Measurements from ENCODE around the gene GRPEL2.

GRPEL2 gene

DNA sequence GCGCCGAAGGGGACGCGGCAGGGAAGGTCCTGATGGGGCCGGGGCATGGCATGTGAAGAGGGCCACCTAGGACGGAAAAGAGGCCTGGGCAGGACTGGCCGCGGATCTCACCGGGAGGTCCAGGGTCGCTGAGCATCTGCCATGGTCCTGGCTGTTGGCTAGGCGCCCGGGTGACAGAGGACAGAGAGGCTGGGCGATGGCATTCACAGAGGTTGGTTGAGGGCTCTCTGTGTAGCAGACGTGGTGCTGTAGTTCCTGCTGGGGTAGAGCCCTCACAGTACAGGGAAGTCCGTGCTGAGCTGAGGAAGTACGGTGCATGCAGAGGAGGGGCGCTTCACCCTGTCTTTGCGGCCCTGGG lies 13.0 kb downstream of the GRPEL2 start:
- peak; percentile 26 for DNase-seq

DNA sequence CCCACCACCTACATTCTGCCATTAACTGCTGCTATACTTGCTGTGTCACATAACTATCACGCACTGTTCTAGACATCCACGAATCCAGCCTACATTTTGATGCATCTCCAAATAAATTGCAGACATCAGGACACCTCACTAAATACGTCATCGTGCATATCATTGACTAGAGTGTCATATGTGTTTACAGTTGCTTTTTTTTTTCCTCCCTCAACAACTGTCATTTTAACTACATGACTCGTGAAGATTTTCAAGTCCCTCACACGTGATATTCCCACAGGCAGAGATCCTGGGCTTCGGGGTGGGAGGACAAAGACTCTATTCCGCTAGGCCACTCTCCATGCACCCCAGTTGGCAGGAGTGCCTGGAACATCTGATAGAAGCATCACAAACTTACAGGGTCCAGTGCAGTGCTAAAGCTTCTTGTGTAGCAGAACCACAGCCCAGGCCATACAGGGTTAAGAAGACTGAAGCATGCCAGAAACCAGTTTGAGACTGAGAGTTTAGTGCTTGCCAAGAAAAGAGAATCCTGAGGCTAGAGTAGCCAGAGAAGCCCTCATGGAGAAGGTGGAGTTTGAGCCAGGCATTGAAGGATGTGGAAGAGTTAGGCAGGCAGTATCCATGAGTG lies 13.7 kb downstream of the GRPEL2 start:
- no peak for DNase-seq

DNA sequence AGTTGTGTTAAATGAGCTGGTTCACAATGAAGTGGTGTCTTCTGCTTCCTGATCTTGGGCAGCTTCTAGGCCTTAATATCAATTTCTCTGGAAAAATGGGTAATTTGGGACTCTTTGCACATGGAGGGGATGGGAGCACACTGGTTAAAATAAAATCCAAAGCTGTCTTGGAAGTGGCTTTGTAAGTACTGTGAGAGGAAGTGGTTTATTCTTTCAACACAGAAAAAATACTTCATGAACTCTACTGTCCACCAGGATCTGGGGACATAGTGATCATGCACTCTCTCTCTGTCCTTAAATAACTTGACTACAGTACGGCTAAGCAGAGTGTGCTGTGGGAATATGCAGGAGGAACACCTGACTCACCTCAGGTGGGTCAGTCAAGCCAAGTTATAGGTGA lies 15.0 kb downstream of the GRPEL2 start:
- no peak for DNase-seq

DNA sequence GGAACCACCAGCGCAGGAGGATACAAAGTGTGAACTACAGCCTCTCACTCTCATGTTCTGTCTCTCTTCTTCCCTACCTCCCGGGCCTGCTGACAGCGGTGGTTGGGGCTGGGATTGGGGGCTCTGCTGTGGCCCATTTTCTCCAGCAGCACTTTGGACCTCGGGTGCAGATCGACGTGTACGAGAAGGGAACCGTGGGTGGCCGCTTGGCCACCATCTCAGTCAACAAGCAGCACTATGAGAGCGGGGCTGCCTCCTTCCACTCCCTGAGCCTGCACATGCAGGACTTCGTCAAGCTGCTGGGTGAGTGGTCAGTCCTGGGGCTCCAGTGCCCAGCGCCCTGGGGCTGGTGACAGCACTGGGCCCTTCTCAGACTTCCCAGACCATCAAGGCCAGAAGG lies 17.2 kb downstream of the GRPEL2 start:
- no peak for DNase-seq

DNA sequence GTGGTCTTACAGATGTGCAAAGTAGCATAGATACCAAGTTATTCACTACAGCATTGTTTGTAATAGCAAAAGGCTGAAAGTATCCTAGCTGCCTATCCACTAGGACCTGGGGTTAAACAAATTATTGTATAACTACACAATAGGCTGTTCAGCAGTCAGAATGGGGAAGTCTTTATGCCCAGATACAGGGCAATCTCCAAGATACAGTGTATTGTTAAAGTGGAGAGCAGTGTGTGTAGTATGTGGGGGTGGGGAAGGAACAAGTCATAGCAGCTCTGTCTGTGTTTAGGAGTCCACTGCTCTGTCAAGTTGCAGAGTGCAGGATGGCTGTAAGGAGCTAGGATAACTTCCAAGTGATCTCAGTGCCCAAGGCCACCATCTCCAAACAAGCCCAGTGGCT lies 18.1 kb downstream of the GRPEL2 start:
- no peak for DNase-seq

DNA sequence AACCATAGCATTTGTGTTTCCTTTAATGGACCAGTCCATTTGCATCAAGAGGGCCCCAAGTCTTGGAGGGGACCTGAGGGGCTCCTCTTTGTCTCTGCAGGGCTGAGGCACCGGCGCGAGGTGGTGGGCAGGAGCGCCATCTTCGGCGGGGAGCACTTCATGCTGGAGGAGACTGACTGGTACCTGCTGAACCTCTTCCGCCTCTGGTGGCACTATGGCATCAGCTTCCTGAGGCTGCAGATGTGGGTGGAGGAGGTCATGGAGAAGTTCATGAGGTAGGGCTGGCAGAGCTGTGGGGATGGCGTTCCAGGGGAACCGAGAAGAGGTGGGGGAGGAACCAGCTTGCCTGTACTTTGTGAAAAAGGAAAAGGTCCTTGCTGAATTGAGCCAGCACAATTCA lies 18.6 kb downstream of the GRPEL2 start:
- DNase-seq = no peak

DNA sequence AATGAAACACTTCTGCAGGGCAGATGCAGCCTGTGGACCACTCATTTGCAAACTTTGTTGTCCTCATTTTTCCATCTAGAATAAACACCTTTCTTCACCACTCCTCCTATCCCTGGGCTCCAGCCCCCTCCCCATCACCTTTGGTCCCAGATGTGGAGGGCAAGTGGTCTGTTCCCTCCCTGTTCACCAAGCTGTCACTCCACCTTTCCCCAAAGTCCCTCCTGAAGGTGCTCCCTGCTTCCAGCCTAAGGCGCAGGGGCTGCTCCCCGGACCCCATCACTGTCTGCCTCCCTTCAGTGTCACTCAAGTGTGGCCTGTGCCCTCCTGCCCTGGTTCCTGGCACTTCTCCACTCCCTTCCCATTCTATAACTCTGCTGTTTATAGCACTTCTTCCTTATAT lies 19.4 kb downstream of the GRPEL2 start:
- no peak for DNase-seq

DNA sequence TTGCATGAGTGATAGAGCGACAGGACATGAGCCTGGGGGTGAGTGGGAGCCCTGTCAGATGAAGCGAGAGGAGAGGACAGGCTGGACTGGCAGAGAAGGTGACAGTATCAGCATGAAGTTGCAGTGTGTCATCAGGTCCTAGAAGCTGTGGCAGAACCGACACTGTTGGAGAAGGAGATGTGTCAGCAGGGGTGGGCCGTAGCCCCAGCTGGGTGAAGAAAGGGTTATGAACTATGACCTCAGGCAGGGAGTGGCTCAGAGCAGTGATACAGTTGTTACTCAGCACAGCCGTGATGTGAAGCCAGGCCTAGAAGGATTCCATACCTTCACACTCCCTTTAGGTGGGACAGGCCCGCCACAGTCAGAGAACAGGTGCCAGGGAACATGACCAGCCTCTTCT lies 20.1 kb downstream of the GRPEL2 start:
- no peak for DNase-seq

DNA sequence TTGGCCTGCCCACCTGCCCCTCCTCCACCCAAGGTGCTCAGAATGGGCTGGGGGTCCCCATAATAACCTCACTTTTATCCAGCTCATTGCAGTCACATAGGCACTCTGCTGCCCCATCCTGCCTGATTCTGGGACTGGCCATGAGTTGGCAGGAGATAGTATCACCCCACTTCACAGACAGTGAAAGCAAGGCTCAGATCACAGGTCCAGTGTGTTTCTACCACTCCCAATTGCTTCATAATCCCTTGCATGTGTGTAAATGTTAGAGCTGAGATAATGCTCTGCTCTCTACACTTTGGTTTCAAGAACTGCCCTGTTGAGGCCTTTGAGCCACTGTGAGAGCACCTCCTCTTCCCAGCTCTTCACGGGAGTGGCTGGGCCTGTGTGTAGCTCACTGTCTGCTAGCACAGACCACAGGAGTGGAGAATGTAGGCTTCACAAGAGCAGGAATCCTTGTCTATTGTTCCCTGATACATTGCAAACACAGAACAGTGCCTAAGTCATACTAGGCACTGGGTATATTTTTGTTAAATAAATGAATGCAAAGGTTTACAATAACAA lies 20.9 kb downstream of the GRPEL2 start:
- no peak for DNase-seq

DNA sequence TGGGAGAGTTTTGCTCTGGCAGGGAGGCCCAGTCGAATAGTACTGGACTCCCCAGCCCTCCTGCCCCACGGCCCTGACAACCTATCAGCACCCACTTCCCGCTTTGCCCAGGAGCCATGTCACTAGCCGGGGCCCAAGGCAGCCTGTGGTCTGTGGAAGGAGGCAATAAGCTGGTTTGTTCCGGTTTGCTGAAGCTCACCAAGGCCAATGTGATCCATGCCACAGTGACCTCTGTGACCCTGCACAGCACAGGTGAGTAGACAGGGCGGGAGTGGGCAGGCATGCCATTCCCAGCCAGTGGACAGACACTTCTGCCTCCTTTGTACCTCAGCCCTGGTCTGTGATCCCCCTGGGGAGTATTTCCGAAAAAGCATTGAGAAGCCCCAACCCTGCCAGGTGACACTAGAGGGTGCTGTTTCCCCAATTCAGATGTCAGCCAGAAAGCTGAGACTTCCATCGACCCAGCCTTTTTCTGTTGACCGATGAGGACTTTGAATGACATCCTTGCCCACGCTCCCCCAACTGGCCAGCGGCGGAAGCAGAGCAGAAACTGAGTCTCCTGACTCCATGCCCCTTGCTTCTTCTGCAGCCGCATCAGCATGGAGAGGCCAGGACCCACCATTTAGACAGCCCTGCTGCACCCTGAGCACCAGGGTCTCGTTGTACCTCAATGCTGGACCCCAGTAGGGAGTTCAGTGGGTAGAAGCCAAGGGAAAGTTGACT lies 22.1 kb downstream of the GRPEL2 start:
- DNase-seq = peak; percentile 50

DNA sequence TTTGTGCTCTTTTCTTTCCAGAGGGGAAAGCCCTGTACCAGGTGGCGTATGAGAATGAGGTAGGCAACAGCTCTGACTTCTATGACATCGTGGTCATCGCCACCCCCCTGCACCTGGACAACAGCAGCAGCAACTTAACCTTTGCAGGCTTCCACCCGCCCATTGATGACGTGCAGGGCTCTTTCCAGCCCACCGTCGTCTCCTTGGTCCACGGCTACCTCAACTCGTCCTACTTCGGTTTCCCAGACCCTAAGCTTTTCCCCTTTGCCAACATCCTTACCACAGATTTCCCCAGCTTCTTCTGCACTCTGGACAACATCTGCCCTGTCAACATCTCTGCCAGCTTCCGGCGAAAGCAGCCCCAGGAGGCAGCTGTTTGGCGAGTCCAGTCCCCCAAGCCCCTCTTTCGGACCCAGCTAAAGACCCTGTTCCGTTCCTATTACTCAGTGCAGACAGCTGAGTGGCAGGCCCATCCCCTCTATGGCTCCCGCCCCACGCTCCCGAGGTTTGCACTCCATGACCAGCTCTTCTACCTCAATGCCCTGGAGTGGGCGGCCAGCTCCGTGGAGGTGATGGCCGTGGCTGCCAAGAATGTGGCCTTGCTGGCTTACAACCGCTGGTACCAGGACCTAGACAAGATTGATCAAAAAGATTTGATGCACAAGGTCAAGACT lies 22.8 kb downstream of the GRPEL2 start:
- DNase-seq = no peak

DNA sequence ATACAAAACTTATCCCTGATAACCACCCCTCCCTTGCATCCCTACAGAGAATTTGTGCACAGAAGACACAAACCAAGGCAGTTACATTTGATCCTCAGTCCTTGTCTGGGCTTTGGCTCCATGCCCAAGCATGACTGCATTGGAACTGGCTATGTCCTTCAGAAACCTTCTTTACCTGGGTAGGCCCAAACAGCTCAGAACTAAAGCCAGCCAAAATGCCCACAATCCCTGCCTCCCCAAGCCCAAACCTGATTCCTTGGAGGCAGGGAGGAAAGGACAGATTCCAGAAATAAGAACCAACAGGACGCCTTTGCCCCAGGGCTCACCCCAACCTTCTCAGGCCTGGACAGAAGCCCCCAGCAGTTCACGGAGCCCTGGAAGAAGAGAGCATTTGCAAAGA lies 25.6 kb downstream of the GRPEL2 start:
- DNase-seq = no peak

DNA sequence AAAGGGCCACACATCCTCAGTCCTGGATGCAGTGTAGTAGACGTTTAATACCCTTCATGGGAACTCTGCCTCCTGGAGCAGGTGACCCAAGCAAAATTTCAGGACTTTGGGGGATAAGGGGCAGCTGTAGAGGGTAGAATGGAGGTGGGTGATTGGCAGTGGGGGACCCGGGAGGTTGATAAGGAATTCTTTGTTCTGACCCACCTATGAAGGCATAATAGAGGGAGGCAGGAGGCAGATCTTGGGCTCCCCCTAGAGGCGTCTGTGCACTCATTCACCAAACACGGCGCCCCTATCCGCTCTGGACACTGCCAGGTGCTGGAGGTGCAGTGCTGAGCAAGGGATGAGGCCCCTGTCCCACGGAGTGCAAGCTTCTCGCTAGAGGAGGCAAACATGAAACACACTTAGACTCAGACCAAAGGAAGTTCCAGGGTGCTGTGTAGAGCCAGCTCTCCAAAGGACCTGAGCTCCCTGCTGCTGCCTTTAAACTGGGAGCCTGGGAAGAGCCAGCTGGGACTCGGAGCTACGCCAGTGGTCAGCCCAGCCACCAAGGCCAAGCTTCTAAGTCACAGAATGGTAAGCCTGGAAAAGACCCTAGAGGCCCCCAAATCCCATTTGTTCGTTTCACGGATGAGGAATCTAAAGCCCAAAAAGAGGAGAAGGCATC lies 26.1 kb downstream of the GRPEL2 start:
- DNase-seq = peak; percentile 66

DNA sequence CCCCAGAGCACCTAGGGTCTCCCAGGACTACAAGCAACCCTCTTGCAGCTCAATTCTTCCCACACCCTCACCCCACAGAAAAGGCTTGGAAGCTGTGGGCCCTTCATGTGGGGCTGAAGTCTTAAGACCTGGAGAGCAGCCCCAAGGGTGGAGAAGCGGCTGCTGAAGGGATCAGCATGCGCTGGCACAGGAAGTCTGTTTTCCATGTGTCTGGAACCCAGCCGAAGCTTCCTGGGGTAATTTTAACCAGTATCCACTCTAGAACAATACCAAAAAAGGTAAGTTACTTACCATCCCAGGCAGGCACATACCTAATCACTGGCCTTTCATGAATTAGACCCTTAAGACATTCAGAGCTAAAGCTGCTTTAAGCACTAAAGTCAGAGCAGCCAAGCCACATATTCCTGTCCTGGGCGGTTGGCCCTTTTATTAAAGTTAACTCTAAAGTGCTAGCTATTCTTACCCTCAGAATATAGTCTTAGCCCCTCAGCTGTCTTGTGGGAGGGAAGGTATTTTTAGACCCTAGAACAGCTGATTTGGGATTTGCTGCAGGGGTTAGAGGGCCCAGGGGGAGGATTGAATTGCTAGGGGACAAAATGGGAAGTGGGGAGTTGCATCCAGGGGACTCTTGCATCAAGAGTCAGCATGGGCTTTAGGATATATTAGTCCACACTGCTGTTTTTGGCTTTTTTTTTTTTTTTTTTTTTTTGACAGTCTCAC lies 26.9 kb downstream of the GRPEL2 start:
- DNase-seq = no peak

DNA sequence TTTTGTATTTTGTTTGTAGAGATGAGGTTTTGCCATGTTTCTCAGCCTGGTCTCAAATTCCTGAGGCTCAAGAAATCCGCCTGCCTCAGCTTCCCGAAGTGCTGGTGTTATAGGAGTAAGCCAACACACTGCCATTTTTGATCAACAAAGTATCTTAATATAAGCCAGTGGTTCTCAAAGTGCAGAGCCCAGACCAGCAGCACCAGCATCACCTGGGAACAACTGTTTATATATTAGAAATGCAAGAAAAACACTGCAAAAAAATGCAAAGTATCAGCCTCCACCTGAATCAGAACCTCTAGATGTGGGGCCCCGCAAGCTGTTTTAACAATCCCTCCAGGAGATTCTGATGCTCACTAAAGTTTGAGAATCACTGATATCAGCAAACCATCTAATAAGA lies 27.6 kb downstream of the GRPEL2 start:
- DNase-seq = no peak

DNA sequence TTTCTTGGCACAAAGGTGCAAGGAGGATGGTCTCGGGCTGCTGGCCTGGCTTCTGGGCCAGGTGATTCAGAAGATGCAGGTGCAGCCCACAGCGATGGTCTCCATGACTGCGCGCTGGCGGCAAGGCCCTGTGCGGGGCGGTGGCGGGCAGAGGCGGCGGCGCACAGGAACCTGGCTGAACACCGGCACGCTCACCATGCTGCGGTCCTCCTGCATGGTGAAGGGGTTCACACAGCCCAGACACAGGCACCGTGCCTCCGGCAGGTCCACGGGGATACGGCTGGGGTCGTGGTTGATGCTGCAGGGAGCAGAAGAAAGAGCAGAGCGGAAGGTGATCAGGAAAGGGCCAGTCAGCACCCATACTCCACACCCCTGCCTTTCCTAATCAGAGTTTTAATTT lies 29.0 kb downstream of the GRPEL2 start:
- DNase-seq = no peak

DNA sequence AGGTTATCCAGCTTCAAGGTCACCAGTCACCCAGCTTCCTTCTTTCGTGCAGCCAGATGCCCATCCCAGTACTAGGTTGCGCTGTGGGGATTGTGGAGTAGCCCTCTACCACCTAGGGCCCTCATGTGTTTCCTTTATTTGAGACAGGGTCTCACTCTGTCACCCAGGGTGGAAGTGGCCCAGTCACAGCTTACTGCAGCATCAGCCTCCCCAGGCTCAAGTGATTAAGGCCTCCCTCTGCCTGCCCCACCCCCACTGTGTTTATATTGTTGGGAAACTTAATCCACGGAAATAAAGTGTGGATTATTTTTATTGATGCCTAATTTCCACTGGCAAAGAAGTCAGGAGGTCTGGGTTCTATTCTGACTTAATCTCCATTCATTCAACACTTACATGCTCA lies 29.5 kb downstream of the GRPEL2 start:
- no peak for DNase-seq

DNA sequence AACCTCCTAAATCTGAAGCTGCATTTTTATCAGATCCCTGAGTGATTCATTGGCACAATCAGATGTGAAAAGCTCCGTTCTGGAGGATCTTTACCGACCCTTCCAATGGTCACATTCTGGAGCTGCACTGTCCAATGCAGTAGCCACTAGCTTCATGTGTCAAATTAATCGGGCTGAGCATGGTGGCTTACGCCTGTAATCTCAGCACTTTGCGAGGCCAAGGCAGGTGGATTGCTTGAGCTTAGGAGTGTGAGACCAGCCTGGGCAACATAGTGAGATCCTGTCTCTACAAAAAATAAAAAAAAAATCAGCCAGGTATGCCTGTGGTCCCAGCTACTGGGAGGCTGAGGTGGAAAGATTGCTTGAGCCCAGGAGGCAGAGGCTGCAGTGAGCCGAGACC lies 30.1 kb downstream of the GRPEL2 start:
- DNase-seq = no peak

DNA sequence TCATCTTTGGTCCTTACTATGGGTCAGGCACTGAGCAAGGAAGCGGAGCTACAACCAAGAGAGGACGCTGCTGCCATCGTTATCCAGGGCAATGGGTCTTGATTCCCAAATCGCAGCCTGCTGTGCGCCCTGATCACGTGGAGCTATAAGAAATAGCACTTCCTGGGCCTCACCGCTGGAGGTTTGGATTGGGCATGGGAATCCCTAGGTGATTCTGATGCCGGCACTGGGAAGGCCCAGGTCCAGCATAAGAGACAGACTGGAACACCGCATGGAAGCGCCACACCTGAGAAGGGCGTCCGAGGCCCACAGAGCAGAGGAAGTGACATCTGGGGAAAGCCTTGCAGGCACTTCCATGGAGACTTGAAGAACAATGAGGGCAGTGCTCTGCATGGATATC lies 30.8 kb downstream of the GRPEL2 start:
- no peak for DNase-seq

DNA sequence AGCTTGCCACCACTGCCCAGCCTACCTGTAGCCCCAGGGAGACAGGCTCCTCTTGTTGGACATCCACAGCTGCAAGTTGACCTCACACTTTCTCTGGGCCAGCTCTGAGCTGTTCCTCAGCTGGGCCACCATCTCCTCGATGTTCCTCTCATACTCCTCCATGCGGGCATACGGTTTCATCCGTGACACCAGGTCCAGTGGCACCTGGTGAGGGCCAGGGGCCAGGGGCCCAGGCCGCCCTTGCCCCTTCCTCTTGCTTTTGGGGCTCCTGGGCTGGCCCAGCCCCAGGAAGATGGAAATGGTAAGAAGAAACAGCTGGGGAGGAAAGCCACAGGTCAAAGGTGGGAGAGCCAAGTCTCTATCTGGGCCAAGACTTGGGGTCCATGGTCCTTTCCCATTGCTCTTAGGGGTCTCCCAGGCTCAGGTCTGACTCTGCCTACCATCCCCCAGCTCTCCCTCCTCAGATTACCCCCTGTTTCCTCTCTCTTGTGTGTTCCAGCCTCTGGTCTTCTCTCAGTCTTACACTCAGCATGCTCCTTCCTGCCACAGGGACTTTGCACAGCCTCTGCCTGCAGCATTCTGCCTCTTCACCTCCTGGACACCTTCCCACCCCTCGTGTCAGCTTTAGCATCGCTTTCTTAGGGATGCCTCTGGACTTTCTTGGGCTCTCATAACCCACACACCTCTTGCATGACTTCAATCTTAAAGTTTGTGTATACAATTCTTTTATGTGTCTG lies 31.6 kb downstream of the GRPEL2 start:
- no peak for DNase-seq

DNA sequence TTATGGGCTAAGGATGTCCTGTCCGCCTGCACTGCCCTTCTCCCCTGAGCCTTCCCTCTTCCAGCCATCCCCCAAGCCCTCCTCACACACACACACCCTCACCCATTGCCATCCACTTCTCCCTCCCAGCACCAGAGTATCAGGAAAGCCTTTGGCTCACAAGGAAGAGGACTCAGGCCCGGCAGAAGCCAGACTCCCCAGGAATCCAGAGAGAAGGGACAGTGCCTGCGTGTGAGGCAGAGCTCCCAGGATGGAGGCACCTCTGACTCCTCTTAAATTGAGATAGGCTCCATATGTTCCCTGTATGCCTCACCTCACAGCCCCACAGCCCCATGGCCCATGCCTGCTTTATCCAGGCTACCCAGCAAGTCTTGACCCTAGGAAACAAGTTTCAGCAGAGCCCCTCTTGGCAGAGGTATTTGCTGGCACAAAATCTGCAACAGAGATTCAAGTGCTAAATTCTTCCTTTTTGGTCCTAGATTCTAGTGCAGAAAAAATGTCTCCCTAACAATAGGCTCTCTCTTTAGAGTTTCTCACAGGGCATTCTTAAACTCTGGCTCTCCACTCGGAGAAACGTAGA lies 33.0 kb downstream of the GRPEL2 start:
- no peak for DNase-seq
